GM12891 (cell line): ENCODE data around the gene L3MBTL2.

ENCODE experiments used
- POLR2A ChIP-seq: IDR thresholded peaks from 2 replicates; pipeline ENCODE4 v1.6.1; 2011; ENCODE audit warnings: low read depth, low read length, control low read depth
- POLR2AphosphoS5 ChIP-seq: IDR thresholded peaks from 2 replicates; pipeline ENCODE4 v1.6.1; 2011; ENCODE audit warnings: low read depth, low read length, control low read depth
- POU2F2 ChIP-seq: IDR thresholded peaks from 2 replicates; pipeline ENCODE4 v1.6.1; 2011; ENCODE audit warnings: low read depth, mild to moderate bottlenecking, control low read depth, low read length, moderate library complexity
- SPI1 ChIP-seq: IDR thresholded peaks from 2 replicates; pipeline ENCODE4 v1.6.1; 2011; ENCODE audit warnings: low read depth, low read length, control low read depth

- no peak for TF ChIP-seq POLR2AphosphoS5
- TF ChIP-seq POU2F2: no peak
- no peak for TF ChIP-seq POLR2A
- no peak for TF ChIP-seq SPI1
These were observed 36.1 kb downstream of the L3MBTL2 start for GRCh38 chr22:41241133-41241676.
